ENCODE results near the gene LCMT2. TPM values are rescaled to one million over a fixed set of nuclear protein-coding genes. Genes with fewer than 3 reads are reported as not detected.

Gene LCMT2, protein sequence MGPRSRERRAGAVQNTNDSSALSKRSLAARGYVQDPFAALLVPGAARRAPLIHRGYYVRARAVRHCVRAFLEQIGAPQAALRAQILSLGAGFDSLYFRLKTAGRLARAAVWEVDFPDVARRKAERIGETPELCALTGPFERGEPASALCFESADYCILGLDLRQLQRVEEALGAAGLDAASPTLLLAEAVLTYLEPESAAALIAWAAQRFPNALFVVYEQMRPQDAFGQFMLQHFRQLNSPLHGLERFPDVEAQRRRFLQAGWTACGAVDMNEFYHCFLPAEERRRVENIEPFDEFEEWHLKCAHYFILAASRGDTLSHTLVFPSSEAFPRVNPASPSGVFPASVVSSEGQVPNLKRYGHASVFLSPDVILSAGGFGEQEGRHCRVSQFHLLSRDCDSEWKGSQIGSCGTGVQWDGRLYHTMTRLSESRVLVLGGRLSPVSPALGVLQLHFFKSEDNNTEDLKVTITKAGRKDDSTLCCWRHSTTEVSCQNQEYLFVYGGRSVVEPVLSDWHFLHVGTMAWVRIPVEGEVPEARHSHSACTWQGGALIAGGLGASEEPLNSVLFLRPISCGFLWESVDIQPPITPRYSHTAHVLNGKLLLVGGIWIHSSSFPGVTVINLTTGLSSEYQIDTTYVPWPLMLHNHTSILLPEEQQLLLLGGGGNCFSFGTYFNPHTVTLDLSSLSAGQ
- 1 to 10 TPM; 5.7 to 8.8 (median 6.5) TPM for total RNA-seq (2021; fragmentation: NEBNext Ultra II Directional; extraction: Animal tissue kit (Norgen Biotek cat#: 25700))
- long read RNA-seq, full-length matches to known transcripts, result 10 of 10 reads
- long read RNA-seq, partial matches to known transcripts, result 0 of 10 reads
- long read RNA-seq, other reads (novel, unspliced or antisense), result 0 of 10 reads

DNA sequence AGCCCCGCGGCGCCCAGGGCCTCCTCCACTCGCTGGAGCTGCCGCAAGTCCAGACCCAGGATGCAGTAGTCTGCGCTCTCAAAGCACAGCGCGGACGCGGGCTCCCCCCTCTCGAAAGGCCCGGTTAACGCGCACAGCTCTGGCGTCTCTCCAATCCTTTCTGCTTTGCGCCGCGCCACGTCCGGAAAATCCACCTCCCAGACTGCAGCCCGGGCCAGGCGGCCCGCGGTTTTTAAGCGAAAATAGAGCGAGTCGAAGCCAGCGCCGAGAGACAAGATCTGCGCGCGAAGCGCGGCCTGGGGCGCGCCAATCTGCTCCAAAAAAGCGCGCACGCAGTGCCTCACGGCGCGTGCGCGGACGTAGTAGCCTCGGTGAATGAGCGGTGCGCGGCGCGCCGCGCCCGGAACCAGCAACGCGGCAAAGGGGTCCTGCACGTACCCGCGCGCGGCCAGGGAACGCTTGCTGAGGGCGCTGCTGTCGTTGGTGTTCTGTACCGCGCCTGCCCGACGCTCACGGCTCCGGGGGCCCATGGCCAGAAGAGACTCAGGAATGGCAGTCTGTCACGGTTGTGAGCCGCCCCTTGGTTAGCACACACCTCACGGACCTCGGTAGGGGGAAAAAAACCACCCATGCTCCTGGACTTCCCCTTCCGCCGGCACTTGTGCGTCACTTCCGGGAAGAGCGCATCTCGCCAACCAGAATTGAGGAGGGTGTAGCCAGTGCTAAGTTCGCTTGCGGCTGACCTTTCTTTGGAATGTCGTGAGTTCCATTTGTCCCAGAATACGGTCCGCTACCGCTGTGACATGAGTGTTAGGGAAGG, at the start of gene LCMT2:
LCMT2 (minus strand) TSS at position 614 of the 820 bp plus-strand sequence; CDS start at position 530, 84 bp downstream.
- Mint-ChIP-seq H3K27ac (peak within 1 kb of the TSS; percentile 96), H3K36me3 (ENCODE audit: low read depth) (peaks cover 15% of the 10 kb centered on the region; the same call in 1 of the 2 replicates), H3K4me1 (ENCODE audit: low read depth) (peaks cover 26% of the 10 kb centered on the region), H3K9me3 (no peaks in the 10 kb centered on the region), H3K4me3 (peak within 1 kb of the TSS; percentile 94), H3K27me3 (ENCODE audit: insufficient read depth) (no peaks in the 10 kb centered on the region)
- DNase-seq, result peak; percentile 86
- TF ChIP-seq, protein P1, sequence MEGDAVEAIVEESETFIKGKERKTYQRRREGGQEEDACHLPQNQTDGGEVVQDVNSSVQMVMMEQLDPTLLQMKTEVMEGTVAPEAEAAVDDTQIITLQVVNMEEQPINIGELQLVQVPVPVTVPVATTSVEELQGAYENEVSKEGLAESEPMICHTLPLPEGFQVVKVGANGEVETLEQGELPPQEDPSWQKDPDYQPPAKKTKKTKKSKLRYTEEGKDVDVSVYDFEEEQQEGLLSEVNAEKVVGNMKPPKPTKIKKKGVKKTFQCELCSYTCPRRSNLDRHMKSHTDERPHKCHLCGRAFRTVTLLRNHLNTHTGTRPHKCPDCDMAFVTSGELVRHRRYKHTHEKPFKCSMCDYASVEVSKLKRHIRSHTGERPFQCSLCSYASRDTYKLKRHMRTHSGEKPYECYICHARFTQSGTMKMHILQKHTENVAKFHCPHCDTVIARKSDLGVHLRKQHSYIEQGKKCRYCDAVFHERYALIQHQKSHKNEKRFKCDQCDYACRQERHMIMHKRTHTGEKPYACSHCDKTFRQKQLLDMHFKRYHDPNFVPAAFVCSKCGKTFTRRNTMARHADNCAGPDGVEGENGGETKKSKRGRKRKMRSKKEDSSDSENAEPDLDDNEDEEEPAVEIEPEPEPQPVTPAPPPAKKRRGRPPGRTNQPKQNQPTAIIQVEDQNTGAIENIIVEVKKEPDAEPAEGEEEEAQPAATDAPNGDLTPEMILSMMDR (IDR thresholded peaks at IDR 0.05), result no peak

DNA sequence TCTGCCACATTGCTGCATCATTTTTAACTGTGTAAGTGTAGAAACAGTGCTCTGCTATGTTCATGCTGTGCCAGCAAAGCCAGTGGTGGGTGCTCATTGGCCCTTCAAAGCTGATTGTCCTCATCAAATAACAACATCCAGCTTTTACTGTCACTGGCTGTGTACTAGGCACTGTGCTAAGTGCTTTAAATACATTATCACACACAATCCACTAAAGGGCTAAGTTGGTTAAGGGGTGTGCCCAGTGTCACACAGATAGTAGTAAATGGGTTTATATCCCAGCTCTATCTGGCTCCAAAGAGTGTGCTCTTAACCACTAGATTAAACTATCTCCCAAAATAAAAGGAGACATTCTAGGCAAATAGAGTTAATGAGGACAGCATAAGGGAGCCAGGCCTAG, 48.2 kb upstream of the LCMT2 start:
- H3K9me3 Mint-ChIP-seq, result no peaks in the 10 kb centered on the region
- peaks cover 21% of the 10 kb centered on the region for H3K36me3 Mint-ChIP-seq (ENCODE audit: low read depth)
- H3K27ac Mint-ChIP-seq, result no peak overlapping the region
- H3K4me3 Mint-ChIP-seq, result no peak overlapping the region
- H3K4me1 Mint-ChIP-seq (ENCODE audit: low read depth), result peaks cover 12% of the 10 kb centered on the region
- no peak for DNase-seq
- no peaks in the 10 kb centered on the region for H3K27me3 Mint-ChIP-seq (ENCODE audit: insufficient read depth)
- TF ChIP-seq, protein P1 (IDR thresholded peaks at IDR 0.05), result no peak

DNA sequence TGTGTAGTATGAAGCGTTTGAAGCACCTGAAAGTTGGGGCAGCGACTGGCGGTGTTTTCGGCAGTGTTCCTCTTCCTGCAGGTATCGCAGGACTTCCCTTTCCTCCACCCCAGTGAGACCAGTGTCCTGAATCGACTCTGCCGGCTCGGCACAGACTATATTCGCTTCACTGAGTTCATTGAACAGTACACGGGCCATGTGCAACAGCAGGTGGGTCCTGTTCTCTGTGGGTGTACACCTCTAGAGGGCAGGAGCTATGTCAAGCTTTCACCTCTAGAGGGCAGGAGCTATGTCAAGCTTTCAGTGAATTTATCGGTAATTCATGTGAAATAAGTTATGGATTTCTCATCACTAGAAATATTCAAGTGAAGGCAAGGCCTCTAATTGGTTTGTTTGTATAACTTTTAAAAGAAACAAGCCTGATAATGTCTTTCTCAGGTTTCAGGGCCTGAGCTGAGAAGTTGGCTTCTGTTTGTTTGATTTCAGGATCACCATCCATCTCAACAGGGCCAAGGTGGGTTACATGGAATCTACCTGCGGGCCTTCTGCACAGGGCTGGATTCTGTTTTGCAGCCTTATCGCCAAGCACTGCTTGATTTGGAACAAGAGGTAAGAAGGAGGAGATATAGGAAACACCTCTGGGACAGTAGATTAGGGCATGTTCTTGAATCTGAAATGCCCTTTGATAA, 45.8 kb upstream of the LCMT2 start:
- peak; percentile 39 for DNase-seq
- no peak overlapping the region for H3K27ac Mint-ChIP-seq
- TF ChIP-seq, protein P1 (IDR thresholded peaks at IDR 0.05), result peak; percentile 88
- H3K36me3 Mint-ChIP-seq (ENCODE audit: low read depth), result peaks cover 15% of the 10 kb centered on the region
- H3K4me1 Mint-ChIP-seq (ENCODE audit: low read depth), result peaks cover 15% of the 10 kb centered on the region
- H3K27me3 Mint-ChIP-seq (ENCODE audit: insufficient read depth), result no peaks in the 10 kb centered on the region
- H3K9me3 Mint-ChIP-seq, result no peaks in the 10 kb centered on the region
- H3K4me3 Mint-ChIP-seq, result no peak overlapping the region

DNA sequence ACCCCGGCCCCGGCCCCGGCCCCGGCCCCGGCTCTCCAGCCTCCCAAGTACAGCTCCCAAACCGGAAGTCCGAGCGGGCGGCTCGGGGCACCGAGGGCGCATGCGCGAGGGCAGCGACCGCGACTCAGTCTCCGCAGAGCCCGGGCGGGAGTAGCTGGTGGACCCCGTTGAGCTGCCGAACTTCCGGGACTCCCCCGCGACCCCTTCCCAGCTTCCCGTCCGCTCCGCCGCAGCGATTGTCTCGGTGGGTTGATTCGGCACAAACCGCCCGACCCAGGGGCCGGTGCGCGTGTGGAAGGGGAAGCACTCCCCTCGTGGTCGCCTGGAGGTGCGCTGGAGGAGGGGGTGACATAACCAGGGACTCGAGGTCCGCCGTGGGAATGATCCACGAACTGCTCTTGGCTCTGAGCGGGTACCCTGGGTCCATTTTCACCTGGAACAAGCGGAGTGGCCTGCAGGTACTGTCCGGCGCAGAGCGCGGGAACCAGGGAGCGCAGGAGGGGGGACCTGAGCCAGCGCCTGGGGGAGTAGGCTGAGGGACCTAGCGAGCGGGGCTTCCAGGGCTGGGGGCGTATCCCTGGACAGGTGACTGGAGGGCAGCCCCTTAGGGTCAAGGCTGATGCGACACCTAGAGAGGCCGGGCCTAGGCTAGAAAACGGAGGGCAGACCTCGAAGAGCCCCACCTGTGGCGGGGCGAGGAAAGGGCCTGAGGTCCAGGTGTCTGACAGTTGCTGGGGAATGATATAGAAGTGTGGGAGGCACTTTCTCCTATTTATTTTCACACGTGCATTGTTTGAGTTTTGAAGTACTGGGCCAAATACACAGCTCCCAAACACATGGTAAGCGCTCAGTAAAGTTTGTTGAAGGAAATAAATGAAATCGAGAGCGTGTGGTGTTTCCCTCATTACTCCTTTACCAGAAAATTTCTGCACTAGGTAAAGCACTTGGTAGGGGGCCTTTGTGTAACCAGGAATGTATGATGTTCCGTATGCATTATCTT, 40.9 kb upstream of the LCMT2 start, which contains the start of the genes TUBGCP4 and ZSCAN29:
TUBGCP4 (plus strand) TSS at position 127 of the 1,000 bp plus-strand sequence; CDS start at position 381, 254 bp downstream.
ZSCAN29 (minus strand) TSS at position 69 of the 1,000 bp plus-strand sequence. CDS start 1,130 bp downstream, outside the sequence.
- Mint-ChIP-seq H3K4me1 (ENCODE audit: low read depth) (peaks cover 49% of the 10 kb centered on the region), H3K27ac (peak within 1 kb of the TSS; percentile 81), H3K36me3 (ENCODE audit: low read depth) (peaks cover 31% of the 10 kb centered on the region), H3K27me3 (ENCODE audit: insufficient read depth) (no peaks in the 10 kb centered on the region; the same call in none of the 2 replicates), H3K4me3 (peak within 1 kb of the TSS; percentile 98), H3K9me3 (no peaks in the 10 kb centered on the region)
- TF ChIP-seq, protein P1 (IDR thresholded peaks at IDR 0.05), result peak; percentile 60
- peak; percentile 54 for DNase-seq
